Measurements from ENCODE around the gene TBX19.

TBX19 gene

GRCh38 chr1:168280296-168280927 lies at the start of gene TBX19:
TBX19 (plus strand) TSS chr1:168280877; CDS start chr1:168281091, 214 bp downstream.
- DNase-seq = no peak

GRCh38 chr1:168234846-168235547 lies 45.7 kb upstream of the TBX19 start:
- no peak for DNase-seq

GRCh38 chr1:168235548-168235885 lies 45.2 kb upstream of the TBX19 start:
- DNase-seq = no peak

GRCh38 chr1:168235937-168236336 lies 44.7 kb upstream of the TBX19 start:
- DNase-seq = no peak

GRCh38 chr1:168236836-168237611 lies 43.7 kb upstream of the TBX19 start:
- DNase-seq = no peak

- no peak for DNase-seq
Measured at GRCh38 chr1:168243198-168243597, 37.5 kb upstream of the TBX19 start.

- no peak for DNase-seq
Measured at GRCh38 chr1:168243636-168244212, 37.0 kb upstream of the TBX19 start.

- no peak for DNase-seq
Measured at GRCh38 chr1:168245042-168245441, 35.6 kb upstream of the TBX19 start.

GRCh38 chr1:168246506-168246905 lies 34.2 kb upstream of the TBX19 start:
- DNase-seq = no peak

GRCh38 chr1:168252204-168252733 lies 28.4 kb upstream of the TBX19 start:
- no peak for DNase-seq

- no peak for DNase-seq
Measured at GRCh38 chr1:168256164-168256563, 24.5 kb upstream of the TBX19 start.

- no peak for DNase-seq
Measured at GRCh38 chr1:168257397-168257796, 23.3 kb upstream of the TBX19 start.

GRCh38 chr1:168259567-168259966 lies 21.1 kb upstream of the TBX19 start:
- no peak for DNase-seq

GRCh38 chr1:168260393-168260792 lies 20.3 kb upstream of the TBX19 start:
- DNase-seq = no peak

GRCh38 chr1:168261390-168261789 lies 19.3 kb upstream of the TBX19 start:
- DNase-seq = no peak

- no peak for DNase-seq
Measured at GRCh38 chr1:168263130-168263529, 17.5 kb upstream of the TBX19 start.

GRCh38 chr1:168264296-168264695 lies 16.4 kb upstream of the TBX19 start:
- DNase-seq = no peak

GRCh38 chr1:168265596-168265995 lies 15.1 kb upstream of the TBX19 start:
- no peak for DNase-seq

GRCh38 chr1:168266644-168267186 lies 14.0 kb upstream of the TBX19 start:
- DNase-seq = no peak

GRCh38 chr1:168271636-168272035 lies 9.0 kb upstream of the TBX19 start:
- DNase-seq = no peak

GRCh38 chr1:168273575-168273974 lies 7.1 kb upstream of the TBX19 start:
- DNase-seq = no peak

- DNase-seq = no peak
Measured at GRCh38 chr1:168279253-168279652, 1.4 kb upstream of the TBX19 start.

Data from activated CD4-positive, CD25-positive, alpha-beta regulatory T cell treated with anti-CD3 and anti-CD28 coated beads, Interleukin-2, amount 50 U/mL, for 72 hours (primary cell).